ENCODE data around the gene NCKIPSD. TPM values are rescaled to one million over a fixed set of nuclear protein-coding genes. Genes with fewer than 3 reads are reported as not detected.

The NCKIPSD gene
- total RNA-seq, 1 experiment from 2014 or later = 46.0 TPM

GRCh38 chr3:48684480-48685143 lies 1.1 kb downstream of the NCKIPSD start:
- Histone ChIP-seq H4K20me1 (ENCODE audit: control insufficient read depth, insufficient read depth, insufficient read length) (no peaks in the 10 kb centered on the region), H3K79me1 (ENCODE audit: insufficient read depth, low read depth, low read length, poor library complexity, severe bottlenecking) (peaks cover 3% of the 10 kb centered on the region), H3K23ac (ENCODE audit: insufficient read length, low read depth, low read length) (no peak overlapping the region), H3K14ac (ENCODE audit: insufficient read depth, low read length) (no peak overlapping the region), H3K4me1 (ENCODE audit: insufficient read depth, low read length) (peaks cover 4% of the 10 kb centered on the region; the same call in 1 of the 2 replicates), H3K79me2 (ENCODE audit: insufficient read depth, low read length) (peaks cover 5% of the 10 kb centered on the region; the same call in 1 of the 2 replicates), H3K56ac (ENCODE audit: insufficient read length, low read depth, low read length) (no peak overlapping the region), H3K27me3 (ENCODE audit: insufficient read depth, low read length) (no peaks in the 10 kb centered on the region), H3K4me2 (ENCODE audit: insufficient read depth, insufficient read length, low read length) (peak overlapping the region; percentile 58), H4K8ac (replicated peaks; ENCODE audit: insufficient read length, low read depth, low read length) (no peak overlapping the region), H2AFZ (ENCODE audit: low read length) (no peak overlapping the region), H2BK15ac (ENCODE audit: low read depth, low read length) (no peak overlapping the region), H3K18ac (ENCODE audit: insufficient read length, low read depth, low read length) (no peak overlapping the region), H2BK120ac (ENCODE audit: low read depth, low read length, poor library complexity, severe bottlenecking) (no peak overlapping the region), H2AK5ac (ENCODE audit: insufficient read length, low read length) (no peak overlapping the region), H2BK20ac (ENCODE audit: low read depth, low read length, poor library complexity, severe bottlenecking) (no peak overlapping the region), H3K4ac (ENCODE audit: low read depth, low read length) (no peak overlapping the region), H3K9ac (ENCODE audit: extremely low read depth, insufficient read length, low read length) (no peak overlapping the region), H3K27ac (ENCODE audit: insufficient read length, low read depth, low read length) (no peak overlapping the region), H2BK5ac (ENCODE audit: insufficient read length, low read length) (no peak overlapping the region), H3T11ph (ENCODE audit: low read length) (no peak overlapping the region), H3K9me3 (ENCODE audit: control insufficient read depth, low read depth, low read length) (no peaks in the 10 kb centered on the region), H2BK12ac (ENCODE audit: insufficient read length, low read depth, low read length) (no peak overlapping the region), H4K91ac (ENCODE audit: insufficient read length, low read depth, low read length) (no peak overlapping the region), H3K23me2 (ENCODE audit: insufficient read length, low read depth, low read length, poor library complexity, severe bottlenecking) (peaks cover 8% of the 10 kb centered on the region), H4K5ac (ENCODE audit: insufficient read length, low read depth, low read length) (no peak overlapping the region)
- Mint-ChIP-seq H3K36me3 (ENCODE audit: insufficient read depth in 1 of 3, low read depth in 3 of 3) (peaks cover 28 to 65% (median 53%) of the 10 kb centered on the region in 3 experiments; a peak in 6 of 7 replicates), H3K27me3 (ENCODE audit: low read depth) (no peaks in the 10 kb centered on the region; the same call in 1 of the 2 replicates), H3K4me1 (peaks cover 17 to 21% of the 10 kb centered on the region in 2 experiments), H3K4me3 (peak overlapping the region; percentile 81 to 93), H3K9me3 (no peaks in the 10 kb centered on the region), H3K27ac (peak overlapping the region in 1 of 3 experiments; percentile 6; a peak in 1 of 7 replicates)
- DNase-seq = no peak
- no CpG with 5 or more reads among the region's 7 CpGs for WGBS (ENCODE audit: extremely low coverage, insufficient read length, low lambda C conversion rate)
- TF ChIP-seq, protein P1, sequence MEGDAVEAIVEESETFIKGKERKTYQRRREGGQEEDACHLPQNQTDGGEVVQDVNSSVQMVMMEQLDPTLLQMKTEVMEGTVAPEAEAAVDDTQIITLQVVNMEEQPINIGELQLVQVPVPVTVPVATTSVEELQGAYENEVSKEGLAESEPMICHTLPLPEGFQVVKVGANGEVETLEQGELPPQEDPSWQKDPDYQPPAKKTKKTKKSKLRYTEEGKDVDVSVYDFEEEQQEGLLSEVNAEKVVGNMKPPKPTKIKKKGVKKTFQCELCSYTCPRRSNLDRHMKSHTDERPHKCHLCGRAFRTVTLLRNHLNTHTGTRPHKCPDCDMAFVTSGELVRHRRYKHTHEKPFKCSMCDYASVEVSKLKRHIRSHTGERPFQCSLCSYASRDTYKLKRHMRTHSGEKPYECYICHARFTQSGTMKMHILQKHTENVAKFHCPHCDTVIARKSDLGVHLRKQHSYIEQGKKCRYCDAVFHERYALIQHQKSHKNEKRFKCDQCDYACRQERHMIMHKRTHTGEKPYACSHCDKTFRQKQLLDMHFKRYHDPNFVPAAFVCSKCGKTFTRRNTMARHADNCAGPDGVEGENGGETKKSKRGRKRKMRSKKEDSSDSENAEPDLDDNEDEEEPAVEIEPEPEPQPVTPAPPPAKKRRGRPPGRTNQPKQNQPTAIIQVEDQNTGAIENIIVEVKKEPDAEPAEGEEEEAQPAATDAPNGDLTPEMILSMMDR (conservative IDR thresholded peaks at IDR 0.05) = no peak

Data from H9 (cell line).